GM21360 (cell line): Measurements from ENCODE around the gene ADAMTS17.
"Not testable (repeated sequence)": the region's sequence is repeated elsewhere in the genome, so short reads cannot be mapped to it uniquely, and the experiment has no call there.

ENCODE experiments used
- ATAC-seq: cut with Tn5 transposase; IDR thresholded peaks from one replicate; pipeline ENCODE4 v1.9.1; 2021; ENCODE audit warnings: mild to moderate bottlenecking, moderate library complexity; ENCODE audit not compliant: unreplicated experiment

The ADAMTS17 gene

DNA sequence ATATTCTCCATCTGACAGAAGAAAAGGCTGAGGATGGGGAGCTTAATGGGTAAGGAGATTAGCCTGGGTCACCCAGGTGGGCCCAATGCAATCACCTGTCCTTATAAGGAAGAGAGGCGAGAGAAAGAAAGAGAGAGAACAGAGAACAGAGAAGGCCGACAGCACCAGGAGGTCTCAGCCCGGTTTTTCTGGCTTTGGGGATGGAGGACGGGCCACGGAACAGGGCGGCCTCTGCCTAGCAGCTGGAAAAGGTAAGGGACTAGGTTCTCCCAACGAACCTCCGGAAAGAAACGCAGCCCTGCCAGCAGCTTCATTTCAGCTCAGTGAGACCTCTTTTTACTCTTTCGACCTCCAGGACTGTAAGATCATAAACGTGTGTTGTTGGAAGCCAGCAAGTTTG, 412.5 kb downstream of the ADAMTS17 start:
- ATAC-seq = no peak

DNA sequence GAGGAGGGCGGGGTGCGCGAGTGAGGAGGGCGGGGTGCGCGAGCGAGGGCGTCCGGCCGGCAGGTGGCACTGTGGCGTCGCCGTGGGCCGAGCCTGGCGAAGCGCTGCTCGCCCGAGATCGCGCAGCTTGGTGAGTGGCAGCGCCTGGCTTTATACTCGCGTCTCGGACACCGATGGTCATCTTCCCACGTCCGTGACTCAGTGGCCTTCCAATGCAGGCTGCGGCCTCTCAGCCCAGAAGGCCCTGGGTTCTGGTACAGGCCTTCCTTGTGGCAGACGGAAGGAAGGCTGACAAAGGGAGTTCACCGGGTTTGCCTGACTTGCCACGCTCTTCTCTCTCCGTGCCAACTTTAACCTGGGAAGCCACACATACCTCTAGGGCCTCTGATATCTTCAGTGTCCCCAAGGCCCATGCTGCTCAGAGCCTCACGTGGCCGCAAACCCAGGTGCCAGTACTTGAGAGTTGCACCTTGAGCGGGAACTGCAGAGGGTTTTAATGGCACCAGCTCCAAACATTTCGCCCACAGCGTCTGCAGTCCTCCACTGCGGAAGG, 413.3 kb downstream of the ADAMTS17 start:
- ATAC-seq = peak; percentile 92

DNA sequence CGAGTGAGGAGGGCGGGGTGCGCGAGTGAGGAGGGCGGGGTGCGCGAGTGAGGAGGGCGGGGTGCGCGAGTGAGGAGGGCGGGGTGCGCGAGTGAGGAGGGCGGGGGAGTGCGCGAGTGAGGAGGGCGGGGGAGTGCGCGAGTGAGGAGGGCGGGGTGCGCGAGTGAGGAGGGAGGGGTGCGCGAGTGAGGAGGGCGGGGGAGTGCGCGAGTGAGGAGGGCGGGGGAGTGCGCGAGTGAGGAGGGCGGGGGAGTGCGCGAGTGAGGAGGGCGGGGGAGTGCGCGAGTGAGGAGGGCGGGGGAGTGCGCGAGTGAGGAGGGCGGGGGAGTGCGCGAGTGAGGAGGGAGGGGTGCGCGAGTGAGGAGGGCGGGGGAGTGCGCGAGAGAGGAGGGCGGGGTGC, 415.2 kb downstream of the ADAMTS17 start:
- ATAC-seq = not testable (repeated sequence)

DNA sequence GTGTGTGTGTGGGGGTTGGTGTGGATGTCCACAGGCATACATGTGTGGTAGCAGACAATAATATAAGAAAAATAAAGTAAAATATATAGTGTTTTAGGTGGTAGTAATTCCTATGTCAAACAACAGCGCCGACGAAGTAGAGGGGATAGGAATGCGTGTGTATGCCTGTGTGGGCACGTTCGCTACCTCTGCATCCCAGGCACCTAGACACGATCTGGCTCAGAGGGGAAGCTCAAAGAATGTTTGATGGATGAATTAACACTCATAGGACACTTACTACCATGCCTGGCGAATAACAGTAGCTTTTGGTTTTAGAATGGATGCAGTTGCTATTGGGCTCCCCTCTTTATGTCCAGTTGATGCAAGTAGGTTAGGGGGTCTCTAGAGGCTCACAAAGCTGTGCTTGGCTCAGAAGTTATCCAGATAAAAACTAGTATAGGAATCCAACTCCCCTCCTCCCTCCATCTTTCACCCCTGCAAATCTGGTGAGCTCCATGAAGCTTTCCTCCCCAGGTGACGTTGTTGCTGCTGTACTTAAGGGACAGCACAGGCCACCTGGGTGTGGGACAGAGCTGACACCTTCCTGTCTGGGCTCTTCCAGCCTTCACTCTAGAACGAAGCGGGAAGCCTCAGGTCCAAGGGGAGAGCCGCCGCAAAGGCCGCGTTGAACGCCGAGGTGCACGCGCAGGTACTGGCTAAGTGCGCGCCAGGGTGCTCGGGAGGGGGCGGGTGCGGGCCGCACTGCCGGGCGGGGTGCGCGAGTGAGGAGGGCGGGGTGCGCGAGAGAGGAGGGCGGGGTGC, 415.9 kb downstream of the ADAMTS17 start:
- peak; percentile 43 for ATAC-seq

DNA sequence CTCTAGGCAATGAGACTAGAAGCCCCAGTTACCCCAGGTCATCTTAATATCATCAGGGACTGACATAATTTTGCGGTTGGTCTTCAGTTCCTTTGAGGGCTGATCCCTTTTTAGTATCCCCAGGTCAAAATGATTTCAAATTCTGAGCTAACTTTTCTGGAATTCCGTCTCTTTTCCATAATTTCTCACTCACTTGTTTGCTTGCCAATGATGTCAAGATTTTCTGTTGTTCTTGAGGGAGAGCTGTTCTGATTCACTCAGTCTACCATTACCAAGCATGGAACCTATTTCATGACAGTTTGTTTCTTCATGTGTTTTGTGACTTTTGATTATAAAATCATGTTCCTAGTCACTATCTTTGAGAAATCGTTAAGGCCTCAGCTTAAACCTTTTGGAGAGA, 418.1 kb downstream of the ADAMTS17 start:
- ATAC-seq = no peak
